Measurements from ENCODE around the gene CEP19.

The CEP19 gene

GRCh38 chr3:196739671-196740480 is 27.8 kb upstream of the CEP19 start, which contains the start of gene PAK2 (continued):
- TF ChIP-seq ZNF174 (tag by site-specific recombination; IDR thresholded peaks at IDR 0.05) (no peak), ZNF830 (tag by site-specific recombination; IDR thresholded peaks at IDR 0.05; ENCODE audit: low read depth) (no peak), ZNF121 (tag by site-specific recombination; IDR thresholded peaks at IDR 0.05) (no peak), ZNF677 (tag by site-specific recombination; IDR thresholded peaks at IDR 0.05) (no peak), PRDM6 (tag by site-specific recombination; IDR thresholded peaks at IDR 0.05) (no peak), PRDM4 (tag by site-specific recombination; IDR thresholded peaks at IDR 0.05) (peak; percentile 28; the same call in 1 of the 2 replicates), ZNF571 (tag by site-specific recombination; IDR thresholded peaks at IDR 0.05) (no peak), ZNF350 (tag by site-specific recombination; IDR thresholded peaks at IDR 0.05) (no peak), ZNF596 (tag by site-specific recombination; IDR thresholded peaks at IDR 0.05) (no peak), YY1 (tag by site-specific recombination; IDR thresholded peaks at IDR 0.05) (peak; percentile 73), SP2 (tag by site-specific recombination; IDR thresholded peaks at IDR 0.05) (peak; percentile 84), ZNF221 (tag by site-specific recombination; IDR thresholded peaks at IDR 0.05; ENCODE audit: borderline replicate concordance) (no peak), ZNF610 (tag by site-specific recombination; IDR thresholded peaks at IDR 0.05; ENCODE audit: borderline replicate concordance) (no peak), ZNF114 (tag by site-specific recombination; IDR thresholded peaks at IDR 0.05) (no peak), ZNF148 (tag by site-specific recombination; IDR thresholded peaks at IDR 0.05; ENCODE audit: borderline replicate concordance) (no peak), ZNF660 (tag by site-specific recombination; IDR thresholded peaks at IDR 0.05) (peak; percentile 22; the same call in 1 of the 2 replicates), ZNF311 (tag by site-specific recombination; IDR thresholded peaks at IDR 0.05; ENCODE audit: borderline replicate concordance) (no peak), ZNF354C (tag by site-specific recombination; IDR thresholded peaks at IDR 0.05; ENCODE audit: borderline replicate concordance, low read depth) (no peak), ZNF623 (tag by site-specific recombination; IDR thresholded peaks at IDR 0.05) (no peak), OSR2 (tag by site-specific recombination; IDR thresholded peaks at IDR 0.05) (peak; percentile 50), ZNF600 (tag by site-specific recombination; IDR thresholded peaks at IDR 0.05) (peak; percentile 74), ZBTB7A (tag by site-specific recombination; IDR thresholded peaks at IDR 0.05; ENCODE audit: low read depth) (peak; percentile 26; the same call in 1 of the 2 replicates), ZSCAN18 (tag by site-specific recombination; IDR thresholded peaks at IDR 0.05) (no peak), ZBTB10 (tag by site-specific recombination; IDR thresholded peaks at IDR 0.05) (peak; percentile 79), BCL11B (tag by site-specific recombination; IDR thresholded peaks at IDR 0.05; ENCODE audit: low read depth) (no peak)

Data from HEK293 (cell line).